H54 (cell line): ENCODE measurements around the gene TSSK2.
"Not testable (repeated sequence)": the region's sequence is repeated elsewhere in the genome, so short reads cannot be mapped to it uniquely, and the experiment has no call there.

Experiments used
- DNase-seq: peaks from one replicate; pipeline ENCODE4 v3.0.0; 2011; ENCODE audit warnings: low spot score, mixed read lengths; ENCODE audit not compliant: insufficient read length
- FAIRE-seq: peaks from 3 replicates; lab custom pipeline; 2011; peaks lifted over from hg19 to GRCh38; lab: Jason Lieb, UNC
- POLR2A ChIP-seq: IDR thresholded peaks from 2 replicates; pipeline ENCODE4 v1.6.1; 2011; ENCODE audit warnings: low read depth, mild to moderate bottlenecking, low read length

Gene TSSK2

DNA sequence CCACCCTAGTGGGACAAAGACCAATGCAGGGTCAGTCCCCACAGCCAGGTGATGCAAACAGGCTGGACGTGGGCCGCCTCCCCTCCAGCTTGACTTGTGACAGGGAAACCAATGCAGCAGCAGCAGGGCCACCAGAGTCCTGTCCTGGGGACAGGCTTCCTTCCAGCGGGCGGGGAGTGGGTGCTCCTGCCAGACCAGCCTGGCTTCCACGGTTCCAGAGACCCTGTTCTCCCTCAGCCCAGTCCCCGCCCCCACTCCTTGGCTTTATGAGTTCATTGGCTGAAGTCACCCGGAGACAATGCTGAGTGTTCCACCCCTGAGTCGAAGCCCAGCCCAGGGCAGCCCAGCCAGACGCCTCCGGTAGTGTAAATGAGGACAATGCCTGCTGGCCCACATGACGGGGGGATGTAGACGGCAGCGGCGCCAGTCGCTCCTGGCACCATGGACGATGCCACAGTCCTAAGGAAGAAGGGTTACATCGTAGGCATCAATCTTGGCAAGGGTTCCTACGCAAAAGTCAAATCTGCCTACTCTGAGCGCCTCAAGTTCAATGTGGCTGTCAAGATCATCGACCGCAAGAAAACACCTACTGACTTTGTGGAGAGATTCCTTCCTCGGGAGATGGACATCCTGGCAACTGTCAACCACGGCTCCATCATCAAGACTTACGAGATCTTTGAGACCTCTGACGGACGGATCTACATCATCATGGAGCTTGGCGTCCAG, at the start of gene TSSK2:
TSSK2 (plus strand) TSS at position 350 of the 726 bp plus-strand sequence; CDS start at position 442, 92 bp downstream.
- no peak for DNase-seq
- FAIRE-seq: no peak
- TF ChIP-seq POLR2A: no peak

DNA sequence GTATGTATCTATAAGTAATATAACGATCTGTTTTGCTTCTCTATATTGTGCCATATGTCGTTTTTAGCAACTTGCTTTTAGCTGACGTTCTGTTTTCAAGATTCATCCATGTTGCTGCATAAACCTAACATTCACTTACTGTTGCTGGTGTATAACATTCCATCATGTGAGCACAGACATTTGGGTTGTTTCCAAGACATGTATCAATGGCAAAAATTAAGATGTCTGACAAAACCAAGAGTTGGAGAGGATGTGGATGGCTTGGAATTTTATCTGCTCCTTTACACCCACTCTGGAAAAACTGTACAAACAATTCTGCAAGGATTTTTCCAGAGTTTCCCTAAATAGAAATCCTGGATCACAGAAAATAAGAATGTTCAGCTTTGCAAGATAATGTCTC, 49.8 kb upstream of the TSSK2 start:
- FAIRE-seq (no peak), DNase-seq (no peak)
- TF ChIP-seq POLR2A: no peak

DNA sequence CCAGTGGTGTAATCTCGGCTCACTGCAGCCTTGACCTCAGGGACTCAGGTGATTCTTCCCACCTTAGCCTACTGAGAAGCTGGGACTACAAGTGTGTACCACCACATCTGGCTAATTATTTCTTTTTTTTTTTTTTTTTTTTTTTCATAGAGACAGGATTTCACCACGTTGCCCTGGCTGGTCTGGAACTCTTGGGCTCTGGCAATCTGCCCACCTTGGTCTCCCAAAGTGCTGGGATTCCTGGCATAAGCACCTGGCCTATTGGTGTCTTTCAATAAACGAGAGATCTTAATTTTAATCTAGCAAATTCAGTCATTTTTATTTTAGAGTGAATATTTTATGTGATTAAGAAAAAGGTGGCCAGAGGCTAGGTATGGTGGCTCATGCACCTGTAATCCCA, 49.0 kb upstream of the TSSK2 start:
- no peak for FAIRE-seq
- no peak for DNase-seq
- no peak for TF ChIP-seq POLR2A

DNA sequence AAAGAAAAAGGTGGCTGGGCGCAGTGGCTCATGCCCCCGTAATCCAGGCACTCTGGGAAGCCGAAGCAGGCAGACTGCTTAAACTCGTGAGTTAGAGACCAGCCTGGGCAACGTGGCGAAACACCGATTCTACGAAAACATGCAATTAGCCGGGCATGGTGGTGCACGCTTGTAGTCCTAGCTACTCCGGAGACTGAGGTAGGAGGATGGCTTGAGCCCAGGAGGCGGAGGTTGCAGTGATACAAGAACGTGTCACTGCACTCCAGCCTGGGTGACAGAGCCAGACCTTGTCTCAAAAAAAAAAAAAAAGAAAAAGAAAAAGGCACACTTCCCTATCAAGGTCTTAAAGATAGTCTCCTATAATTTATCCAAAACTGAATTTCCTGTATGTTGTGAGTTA, 48.3 kb upstream of the TSSK2 start:
- FAIRE-seq (no peak), DNase-seq (no peak)
- TF ChIP-seq POLR2A: no peak

DNA sequence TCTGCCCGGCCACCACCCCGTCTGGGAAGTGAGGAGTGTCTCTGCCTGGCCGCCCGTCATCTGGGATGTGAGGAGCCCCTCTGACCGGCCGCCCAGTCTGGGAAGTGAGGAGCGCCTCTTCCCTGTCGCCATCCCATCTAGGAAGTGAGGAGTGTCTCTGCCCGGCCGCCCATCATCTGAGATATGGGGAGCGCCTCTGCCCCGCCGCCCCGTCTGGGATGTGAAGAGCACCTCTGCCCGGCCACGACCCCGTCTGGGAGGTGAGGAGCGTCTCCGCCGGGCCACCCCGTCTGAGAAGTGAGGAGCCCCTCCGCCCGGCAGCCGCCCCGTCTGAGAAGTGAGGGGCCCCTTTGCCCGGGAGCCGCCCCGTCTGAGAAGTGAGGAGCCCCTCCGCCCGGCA, 47.0 kb upstream of the TSSK2 start:
- DNase-seq, FAIRE-seq: not testable (repeated sequence)

DNA sequence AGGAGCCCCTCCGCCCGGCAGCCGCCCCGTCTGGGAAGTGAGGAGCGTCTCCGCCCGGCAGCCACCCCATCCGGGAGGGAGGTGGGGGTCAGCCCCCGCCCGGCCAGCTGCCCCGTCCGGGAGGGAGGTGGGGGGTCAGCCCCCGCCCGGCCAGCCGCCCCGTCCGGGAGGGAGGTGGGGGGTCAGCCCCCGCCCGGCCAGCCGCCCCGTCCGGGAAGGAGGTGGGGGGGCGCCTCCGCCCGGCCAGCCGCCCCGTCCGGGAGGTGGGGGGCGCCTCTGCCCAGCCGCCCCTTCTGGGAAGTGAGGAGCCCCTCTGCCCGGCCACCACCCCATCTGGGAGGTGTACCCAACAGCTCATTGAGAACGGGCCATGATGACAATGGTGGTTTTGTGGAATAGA, 46.5 kb upstream of the TSSK2 start:
- FAIRE-seq, DNase-seq: not testable (repeated sequence)

DNA sequence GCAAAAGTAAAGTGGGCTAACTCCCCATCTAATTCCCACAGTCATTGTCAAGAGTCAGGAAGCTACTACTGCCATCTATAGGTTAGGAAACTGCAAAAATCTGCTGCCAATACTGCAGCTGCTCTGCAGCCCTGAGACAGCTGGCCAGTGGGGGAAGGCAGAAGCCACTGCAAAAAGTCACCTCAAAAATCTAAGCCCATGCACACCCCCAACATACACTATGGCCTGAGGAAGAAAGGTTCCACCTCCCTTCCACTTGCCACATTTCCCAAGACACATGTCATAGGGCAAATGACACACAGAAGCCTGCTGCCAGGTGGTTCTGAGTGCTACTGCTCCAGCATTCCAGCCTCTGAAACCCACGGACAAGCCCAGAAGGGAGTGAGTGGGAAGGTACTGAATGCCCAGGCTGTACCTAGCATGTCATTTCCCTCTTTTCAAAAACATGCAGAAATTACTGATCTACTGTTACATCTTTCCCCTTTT, 45.8 kb upstream of the TSSK2 start:
- TF ChIP-seq POLR2A: no peak
- DNase-seq (peak; percentile 38), FAIRE-seq (no peak)

DNA sequence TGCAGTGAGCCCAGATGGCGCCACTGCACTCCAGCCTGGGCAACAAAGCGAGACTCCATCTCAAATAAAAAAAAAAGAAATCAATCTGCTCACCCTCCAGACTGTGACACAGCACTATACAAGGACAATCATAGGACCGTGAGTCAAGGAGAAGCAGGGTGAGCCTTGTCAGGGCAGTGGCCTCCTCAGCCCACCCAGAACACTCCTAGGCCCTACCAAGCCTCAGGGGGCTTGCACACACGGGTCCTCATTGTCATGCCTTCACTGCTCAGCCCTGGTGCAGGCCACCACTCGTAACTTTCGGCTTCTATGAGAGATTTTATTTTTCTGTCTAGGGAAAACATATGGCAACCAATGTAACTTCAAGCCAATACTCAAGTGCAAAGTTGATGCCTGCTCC, 44.7 kb upstream of the TSSK2 start:
- DNase-seq (no peak), FAIRE-seq (no peak)
- TF ChIP-seq POLR2A: no peak

DNA sequence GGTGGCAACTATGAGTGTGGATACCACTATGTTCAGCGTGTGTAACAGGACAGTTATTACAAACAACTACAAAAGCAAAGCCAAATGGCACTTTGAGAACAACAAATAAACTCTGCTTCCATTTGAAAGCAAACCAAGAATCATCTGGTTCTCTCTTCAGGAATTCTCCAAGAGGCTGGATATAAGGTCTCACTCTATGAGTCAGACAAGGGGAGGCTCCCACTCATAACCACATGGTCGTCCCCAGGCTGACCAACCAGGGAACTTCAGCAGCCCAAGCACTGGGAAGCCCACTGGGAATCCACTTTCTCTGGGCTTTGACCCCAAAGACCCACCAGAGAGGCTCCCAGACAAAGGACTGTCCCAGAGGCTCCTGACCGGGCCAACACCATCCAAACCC, 44.2 kb upstream of the TSSK2 start:
- TF ChIP-seq POLR2A: no peak
- DNase-seq: peak; percentile 47
- peak; percentile 58 for FAIRE-seq

DNA sequence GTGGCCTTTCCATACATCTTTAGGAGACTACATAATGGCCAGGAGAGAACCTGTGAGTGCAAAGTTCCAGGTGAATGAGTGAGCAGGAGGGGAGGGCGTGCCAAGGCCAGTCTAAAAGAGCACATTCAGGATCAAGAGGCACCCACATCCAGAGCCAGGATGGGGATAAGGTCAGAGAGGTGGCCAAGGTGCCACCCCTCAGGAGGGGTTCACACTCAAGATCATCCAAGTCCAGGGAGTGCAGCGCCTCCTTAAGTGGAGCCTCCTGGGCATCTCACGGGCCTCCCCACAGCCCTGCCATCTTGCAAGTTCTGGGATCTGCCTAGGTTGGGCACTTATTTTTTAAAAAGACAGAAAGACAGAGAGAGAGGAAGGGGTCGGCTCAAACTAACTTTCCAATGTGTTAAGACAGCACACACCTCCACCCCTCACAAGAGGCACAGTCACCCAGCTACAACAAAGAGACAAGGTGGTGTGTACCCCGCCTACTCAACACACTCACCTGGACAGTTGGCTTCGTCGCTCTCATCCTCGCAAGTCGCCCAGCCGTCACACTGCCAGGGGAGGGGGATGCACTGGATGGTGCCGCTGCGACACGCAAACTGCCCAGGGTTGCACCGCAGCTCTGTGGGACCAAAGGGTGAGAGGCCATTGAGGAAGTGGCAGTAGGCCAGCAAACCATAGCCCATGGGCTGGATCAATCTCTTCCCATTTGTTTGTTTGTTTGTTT, 42.1 kb upstream of the TSSK2 start:
- no peak for FAIRE-seq
- no peak for DNase-seq
- no peak for TF ChIP-seq POLR2A

DNA sequence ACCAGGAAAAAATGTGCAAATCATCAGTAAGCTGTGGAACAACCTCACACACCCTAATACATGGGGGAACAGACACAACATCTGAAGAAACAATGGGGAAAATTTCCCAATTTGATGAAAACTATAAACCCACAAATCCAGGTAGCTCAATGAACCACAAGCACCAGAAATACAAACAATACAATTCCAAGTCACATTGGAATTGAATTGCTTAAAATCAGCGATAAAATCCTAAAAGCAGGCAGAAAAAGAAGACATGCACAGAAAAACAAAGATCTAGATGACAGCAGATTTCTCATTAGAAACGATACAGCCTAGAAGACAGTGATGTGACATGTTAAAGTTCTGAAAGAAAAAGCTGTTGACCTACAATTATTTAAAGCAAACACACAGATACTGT, 40.9 kb upstream of the TSSK2 start:
- FAIRE-seq (no peak), DNase-seq (no peak)
- no peak for TF ChIP-seq POLR2A

DNA sequence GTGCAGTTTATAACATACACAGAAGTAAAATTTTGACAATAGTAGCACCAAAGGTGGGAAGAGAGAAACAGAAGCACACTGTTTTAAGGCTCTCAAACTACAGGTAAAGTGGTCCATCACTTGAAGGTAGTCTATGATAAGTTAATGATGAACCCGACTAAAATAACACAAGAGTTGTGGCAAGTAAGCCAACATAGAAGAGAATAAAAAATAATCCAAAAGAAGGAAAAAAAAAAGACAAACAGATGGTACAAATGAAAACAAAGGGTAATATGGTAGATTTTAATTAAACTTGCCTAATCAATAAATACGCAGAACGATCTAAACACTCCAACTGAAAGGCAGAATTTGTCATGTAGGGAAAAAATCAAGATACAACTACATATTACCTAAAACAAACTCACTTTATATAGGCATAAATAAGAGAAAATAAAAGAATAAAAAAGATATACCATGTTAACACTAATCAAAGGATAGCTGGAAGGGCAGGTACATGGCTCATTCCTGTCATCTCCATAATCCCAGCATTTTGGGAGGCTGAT, 40.5 kb upstream of the TSSK2 start:
- no peak for FAIRE-seq
- DNase-seq: no peak
- no peak for TF ChIP-seq POLR2A

DNA sequence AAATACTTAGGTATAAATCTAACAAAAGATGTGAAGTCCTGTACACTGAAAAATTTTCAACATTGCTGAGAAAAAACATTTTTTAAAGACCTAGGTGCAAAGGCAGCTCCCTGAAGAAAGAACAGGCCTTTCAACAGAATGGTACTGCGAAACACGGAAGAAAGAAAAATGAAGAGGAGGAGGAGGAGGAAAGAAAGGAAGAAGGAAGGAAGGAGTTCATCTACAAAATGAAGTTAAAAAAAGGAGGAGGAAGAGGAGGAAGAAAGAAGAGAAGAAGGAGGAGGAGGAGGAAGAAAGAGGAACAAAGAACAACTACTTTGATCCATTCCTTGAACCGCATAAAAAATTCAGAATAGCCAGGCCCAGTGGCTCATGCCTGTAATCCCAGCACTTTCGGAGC, 38.4 kb upstream of the TSSK2 start:
- DNase-seq (no peak), FAIRE-seq (no peak)
- TF ChIP-seq POLR2A: no peak

DNA sequence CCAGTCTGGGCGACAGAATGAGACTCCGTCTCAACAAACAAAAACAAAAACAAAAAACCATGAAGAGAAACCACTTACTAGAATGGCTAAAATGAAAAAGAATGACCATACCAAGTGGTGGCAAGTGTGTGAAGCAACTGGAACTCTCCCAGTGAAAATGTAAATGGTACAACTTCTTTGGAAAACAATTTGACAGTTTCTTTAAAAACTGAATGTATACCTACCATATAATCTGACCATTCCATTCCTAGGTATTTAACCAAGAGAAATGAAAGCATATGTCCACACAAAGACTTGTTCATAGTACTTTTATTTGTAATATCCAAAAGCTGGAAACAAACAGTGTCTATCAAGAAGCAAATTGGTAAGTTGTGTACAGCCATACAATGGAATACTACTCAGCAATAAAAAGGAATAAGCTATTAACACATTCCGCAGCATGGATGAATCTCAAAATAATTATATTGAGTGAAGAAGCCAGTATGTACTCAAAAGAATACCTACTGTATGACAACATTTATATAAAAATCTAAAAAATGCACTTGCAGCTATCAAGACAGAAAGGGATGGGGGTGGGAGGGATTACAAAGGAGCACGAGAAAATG, 36.6 kb upstream of the TSSK2 start:
- DNase-seq (no peak), FAIRE-seq (no peak)
- TF ChIP-seq POLR2A: no peak
